GM12878 (cell line): Measurements from ENCODE around the gene HDAC7. TPM values are rescaled to one million over a fixed set of nuclear protein-coding genes. Genes with fewer than 3 reads are reported as not detected.

Source experiments
- ATAC-seq: fragments of 200-7000 bp; cut with Tn5 transposase; 3 replicates; pipeline ENCODE4 v1.9.1; 2020; ENCODE audit warnings: mild to moderate bottlenecking, moderate library complexity
- BruUV-seq: library from RNA; stranded (reverse); fragments of 400-500 nt; replicated peaks from 2 replicates; lab custom pipeline; 2021; lab: Mats Ljungman, UMichigan
- CTCF ChIA-PET: fragments of 300-600 bp; sonication (Branson Sonifier 250); formaldehyde crosslinking; extraction: SDS; loops from one replicate; lab custom pipeline; 2021; ENCODE audit warnings: inconsistent platforms; lab: Yijun Ruan, JAX
- POLR2A ChIA-PET: fragments of 350-600 bp; formaldehyde crosslinking; extraction: SDS; loops from one replicate; lab custom pipeline; 2021; ENCODE audit warnings: inconsistent platforms; lab: Charles Lee
- RAD21 ChIA-PET: fragments of 300-600 bp; sonication (Branson Sonifier 250); formaldehyde crosslinking; loops from one replicate; lab custom pipeline; 2023; ENCODE audit warnings: antibody characterized with exemption; ENCODE audit not compliant: unreplicated experiment; lab: Charles Lee
- SMC1A ChIA-PET: fragments of 300-600 bp; sonication (Branson Sonifier 250); formaldehyde crosslinking; loops from one replicate; lab custom pipeline; 2023; ENCODE audit not compliant: unreplicated experiment, uncharacterized antibody; lab: Charles Lee
- DNase-seq: peaks from one replicate; pipeline ENCODE4 v3.0.0-alpha.2; 2011; ENCODE audit warnings: low read depth, low spot score
- FAIRE-seq: peaks from 3 replicates; lab custom pipeline; 2011; peaks lifted over from hg19 to GRCh38; lab: Jason Lieb, UNC
- H2AFZ ChIP-seq: 2 replicates; pipeline ENCODE4 v1.6.0; 2011; ENCODE audit warnings: low read depth, low read length, control low read depth; ENCODE audit not compliant: control insufficient read depth
- H3K27ac ChIP-seq: 2 replicates; pipeline ENCODE4 v1.5.1; 2011; ENCODE audit warnings: control low read depth; ENCODE audit not compliant: control insufficient read depth, insufficient read depth
- H3K27me3 ChIP-seq, 2 experiments: replicated peaks in 1 of 2; 2 replicates each; pipeline versions ENCODE4 v1.6.0 to v1.6.1; 2011; ENCODE audit warnings: low read length in 1 of 2; ENCODE audit not compliant: control insufficient read depth in 2 of 2, insufficient read depth in 2 of 2
- H3K36me3 ChIP-seq, 2 experiments: 2 replicates each; pipeline ENCODE4 v1.5.1; 2011; ENCODE audit warnings: low read length in 1 of 2; ENCODE audit not compliant: control insufficient read depth in 2 of 2, insufficient read depth in 2 of 2
- H3K4me1 ChIP-seq: 2 replicates; pipeline ENCODE4 v1.6.1; 2011; ENCODE audit warnings: mild to moderate bottlenecking, low read length, moderate library complexity, mixed read lengths; ENCODE audit not compliant: control insufficient read depth, insufficient read depth
- H3K4me2 ChIP-seq: 2 replicates; pipeline ENCODE4 v1.6.0; 2011; ENCODE audit warnings: control low read depth; ENCODE audit not compliant: control insufficient read depth, insufficient read depth
- H3K4me3 ChIP-seq: fragments of 200-600 bp; sonication (generic); 2 replicates; pipeline ENCODE4 v1.5.1; 2016
- H3K79me2 ChIP-seq: 2 replicates; pipeline ENCODE4 v1.6.0; 2011; ENCODE audit warnings: low read length; ENCODE audit not compliant: control insufficient read depth, insufficient read depth
- H3K9ac ChIP-seq: 2 replicates; pipeline ENCODE4 v1.8.0; 2011; ENCODE audit warnings: low read length, control low read depth, mixed read lengths; ENCODE audit not compliant: control insufficient read depth, insufficient read depth
- H3K9me3 ChIP-seq: replicated peaks from 3 replicates; pipeline ENCODE4 v1.5.1; 2011; ENCODE audit warnings: mild to moderate bottlenecking, low read length; ENCODE audit not compliant: control insufficient read depth, insufficient read depth
- H4K20me1 ChIP-seq: 2 replicates; pipeline ENCODE4 v1.6.0; 2011; ENCODE audit not compliant: control insufficient read depth, insufficient read depth
- ATF3 ChIP-seq: IDR thresholded peaks from 2 replicates; pipeline ENCODE4 v1.6.1; 2011; ENCODE audit warnings: low read depth, mild to moderate bottlenecking, low read length, moderate library complexity, borderline replicate concordance; ENCODE audit errors: extremely low read depth
- BCLAF1 ChIP-seq: fragments of 450-650 bp; IDR thresholded peaks from 2 replicates; pipeline ENCODE4 v1.6.1; 2017; ENCODE audit warnings: antibody characterized with exemption, mild to moderate bottlenecking, moderate library complexity
- CBX5 ChIP-seq: sonication (generic); IDR thresholded peaks from 2 replicates; pipeline ENCODE4 v1.6.1; 2016; ENCODE audit warnings: low read depth, moderate library complexity, mild to moderate bottlenecking, inconsistent platforms
- HDGF ChIP-seq: fragments of 450-650 bp; IDR thresholded peaks from 2 replicates; pipeline ENCODE4 v1.6.1; 2016; ENCODE audit warnings: antibody characterized with exemption
- IRF4 ChIP-seq: IDR thresholded peaks from 2 replicates; pipeline ENCODE4 v1.6.1; 2011; ENCODE audit warnings: low read depth, low read length
- NFXL1 ChIP-seq: fragments of 450-650 bp; IDR thresholded peaks from 2 replicates; pipeline ENCODE4 v1.6.1; 2017; ENCODE audit warnings: antibody characterized with exemption, mild to moderate bottlenecking, borderline replicate concordance
- NR2C1 ChIP-seq: fragments of 450-650 bp; IDR thresholded peaks from 2 replicates; pipeline ENCODE4 v1.6.1; 2017; ENCODE audit warnings: antibody characterized with exemption, mild to moderate bottlenecking, moderate library complexity
- RBBP5 ChIP-seq: fragments of 200-600 bp; sonication (generic); conservative IDR thresholded peaks from 2 replicates; pipeline ENCODE4 v1.6.1; 2016
- SKIL ChIP-seq: fragments of 450-650 bp; IDR thresholded peaks from 2 replicates; pipeline ENCODE4 v1.6.1; 2017; ENCODE audit warnings: mild to moderate bottlenecking, low read depth, inconsistent platforms; ENCODE audit not compliant: poor library complexity, severe bottlenecking
- SMARCA5 ChIP-seq: fragments of 450-650 bp; IDR thresholded peaks from 2 replicates; pipeline ENCODE4 v1.6.1; 2017; ENCODE audit warnings: mild to moderate bottlenecking
- TAF1 ChIP-seq: IDR thresholded peaks from 2 replicates; pipeline ENCODE4 v1.6.1; 2011; ENCODE audit warnings: mild to moderate bottlenecking, low read depth, low read length, borderline replicate concordance
- ZNF384 ChIP-seq: IDR thresholded peaks from 2 replicates; pipeline ENCODE4 v1.6.1; 2012; ENCODE audit warnings: low read depth, mild to moderate bottlenecking, low read length, improper control_type of control experiment, borderline replicate concordance
- WGBS: methylation state at CpG from one replicate; pipeline ENCODE4 v1.1.6; 2016; ENCODE audit warnings: low lambda C conversion rate; ENCODE audit not compliant: insufficient replicate concordance, insufficient coverage; ENCODE audit errors: missing lambda C conversion rate; 5-methylcytosine and 5-hydroxymethylcytosine counted together
- in situ Hi-C: fragments of 300-500 bp; cut with MboI; formaldehyde crosslinking; loops from 9 replicates; pipeline ENCODE4 v1.14.3; 2018; ENCODE audit warnings: mixed read lengths
- intact Hi-C: fragments of 100-400 bp; cut with micrococcal nuclease; formaldehyde crosslinking; loops from one replicate; pipeline ENCODE4 v1.14.2; 2022; ENCODE audit not compliant: unreplicated experiment
- polyA plus RNA-seq, 11 experiments: library from polyadenylated mRNA; depleted of rRNA in 4 of 11; unstranded in 6 of 11; stranded (reverse) in 5 of 11; fragments of >200 nt; fragmentation: Nextera tagmentation in 4 of 11; fragmentation: Illumina TruSeq in 1 of 11; extraction: Ambion mirVana in 4 of 11; extraction: Trizol in 1 of 11; gene quantifications; 1 replicate in 1 of 11; 2 replicates in 10 of 11; pipeline versions ENCODE4 v1.2.1 to v1.2.3, GENCODE V29; 2011 to 2016; ENCODE audit warnings: inconsistent platforms in 2 of 11, missing spikeins in 2 of 11, low read depth in 1 of 11
- total RNA-seq, 4 experiments: library from RNA; depleted of rRNA in 3 of 4; stranded (reverse); fragments of >200 nt in 3 of 4; fragmentation: Illumina TruSeq in 1 of 4; extraction: Trizol in 1 of 4; gene quantifications; 2 replicates each; pipeline versions ENCODE4 v1.2.1 to v1.2.3, GENCODE V29; 2013 to 2021

HDAC7 gene
- total and polyA plus RNA-seq, 10 of the 15 experiments (the other 5 are each of a cell fraction or from before 2014, with no cell fraction given), result 0.47 to 18.3 (median 5.4) TPM

GRCh38 chr12:47748899-47749298 lies 70.8 kb downstream of the HDAC7 start:
- H3K9me3 ChIP-seq, result no peaks in the 10 kb centered on the region
- ATAC-seq (no peak), DNase-seq (no peak), FAIRE-seq (no peak)
- peaks cover 13% of the 10 kb centered on the region for H3K4me1 ChIP-seq
- intact Hi-C loops (no loop called here), in situ Hi-C loops (no loop called here)
- H3K27ac ChIP-seq, result no peak overlapping the region
- H3K79me2 ChIP-seq, result no peaks in the 10 kb centered on the region
- ChIA-PET RAD21 (interaction anchor here (2.2 kb wide), 1 partner anchor 18 kb away, joined by 6 read pairs; no protein-coding TSS in a partner anchor), SMC1A (interaction anchor here (0.8 to 10.3 kb wide), 2 partner anchors 9 to 18 kb away, joined by 3 to 277 read pairs; partner anchors contain the start of gene RAPGEF3), POLR2A (no interaction called here), CTCF (interaction anchor here (10.0 to 10.4 kb wide), 2 partner anchors 8 to 25 kb away, joined by 507 to 814 read pairs; partner anchors contain the start of genes RAPGEF3 and SLC48A1)
- H2AFZ ChIP-seq, result no peak overlapping the region
- 74% methylated on average over 2 of the region's 3 CpGs for WGBS
- H4K20me1 ChIP-seq, result no peaks in the 10 kb centered on the region
- H3K4me3 ChIP-seq, result no peak overlapping the region
- no TSS peak for BruUV-seq
- no peak overlapping the region for H3K4me2 ChIP-seq
- H3K9ac ChIP-seq, result no peak overlapping the region
- no peaks in the 10 kb centered on the region for H3K27me3 ChIP-seq
- TF ChIP-seq SMARCA5 (no peak), HDGF (no peak), BCLAF1 (no peak), IRF4 (no peak), ATF3 (no peak), SKIL (no peak), NR2C1 (no peak), TAF1 (no peak), ZNF384 (no peak), RBBP5 (no peak), NFXL1 (no peak), CBX5 (no peak)
- no peaks in the 10 kb centered on the region for H3K36me3 ChIP-seq
